Endodermal cell (in vitro differentiated cells): ENCODE results near the gene DNAJB13. TPM values are rescaled to one million over a fixed set of nuclear protein-coding genes. Genes with fewer than 3 reads are reported as not detected.

ENCODE experiments used
- DNase-seq: peaks from one replicate; pipeline ENCODE4 v3.0.0-alpha.2; 2017
- H3K27ac ChIP-seq: 2 replicates; pipeline ENCODE4 v1.5.1; 2013; ENCODE audit warnings: mild to moderate bottlenecking, low read depth, low read length, moderate library complexity
- H3K27me3 ChIP-seq: 2 replicates; pipeline ENCODE4 v1.6.1; 2013; ENCODE audit warnings: mild to moderate bottlenecking, low read length, moderate library complexity; ENCODE audit not compliant: insufficient read depth, control insufficient read depth, poor library complexity, severe bottlenecking
- H3K36me3 ChIP-seq: 2 replicates; pipeline ENCODE4 v1.7.0; 2013; ENCODE audit warnings: mild to moderate bottlenecking, low read length, moderate library complexity; ENCODE audit not compliant: control insufficient read depth, insufficient read depth
- H3K4me1 ChIP-seq: one replicate; pipeline ENCODE4 v1.7.0; 2013; ENCODE audit warnings: low read length; ENCODE audit not compliant: control insufficient read depth, insufficient read depth
- H3K4me3 ChIP-seq: 2 replicates; pipeline ENCODE4 v1.5.1; 2013; ENCODE audit warnings: mild to moderate bottlenecking, low read length, moderate library complexity
- H3K9ac ChIP-seq: 2 replicates; pipeline ENCODE4 v1.6.1; 2013; ENCODE audit warnings: mild to moderate bottlenecking, low read length, moderate library complexity; ENCODE audit not compliant: poor library complexity, severe bottlenecking; ENCODE audit errors: extremely low read depth
- H3K9me3 ChIP-seq: 2 replicates; pipeline ENCODE4 v1.6.1; 2013; ENCODE audit warnings: mild to moderate bottlenecking, low read length, moderate library complexity; ENCODE audit not compliant: control insufficient read depth
- H3K27ac Mint-ChIP-seq: 2 replicates; pipeline ENCODE4 v1.8.0; 2020; ENCODE audit warnings: mixed read lengths
- H3K27me3 Mint-ChIP-seq: 2 replicates; pipeline ENCODE4 v1.8.0; 2021; ENCODE audit warnings: mild to moderate bottlenecking, mixed read lengths; ENCODE audit not compliant: insufficient read depth
- H3K36me3 Mint-ChIP-seq: 2 replicates; pipeline ENCODE4 v1.8.0; 2020; ENCODE audit warnings: low read depth, mixed read lengths
- H3K4me1 Mint-ChIP-seq: 2 replicates; pipeline ENCODE4 v1.8.0; 2020; ENCODE audit warnings: mixed read lengths
- H3K4me3 Mint-ChIP-seq: 2 replicates; pipeline ENCODE4 v1.8.0; 2020; ENCODE audit warnings: mild to moderate bottlenecking, moderate library complexity, mixed read lengths
- H3K9me3 Mint-ChIP-seq: 2 replicates; pipeline ENCODE4 v1.8.0; 2020; ENCODE audit warnings: mild to moderate bottlenecking, mixed read lengths
- CTCF ChIP-seq: fragments of 200-600 bp; sonication (generic); conservative IDR thresholded peaks from 2 replicates; pipeline ENCODE4 v1.5.0; 2021; ENCODE audit warnings: antibody characterized with exemption, mild to moderate bottlenecking
- WGBS, 2 experiments: methylation state at CpG; one replicate each; pipeline versions ENCODE4 v1.1.5 to v1.1.7; 2013; ENCODE audit warnings: missing lambda C conversion rate in 2 of 2, mixed read lengths in 1 of 2; ENCODE audit not compliant: insufficient coverage in 1 of 2, insufficient read length in 1 of 2; 5-methylcytosine and 5-hydroxymethylcytosine counted together
- total RNA-seq, 2 donors: library from RNA; stranded (reverse); fragmentation: NEBNext Ultra II Directional in 1 of 2; extraction: Animal tissue kit (Norgen Biotek cat#: 25700) in 1 of 2; gene quantifications; 2 replicates in 1 of 2; 3 replicates in 1 of 2; pipeline ENCODE4 v1.2.1, GENCODE V29; 2021

DNAJB13 gene
- total RNA-seq, 2 donors from 2014 or later, result 0.44 to 1.2 TPM

GRCh38 chr11:73999581-74000306, 48.9 kb downstream of the DNAJB13 start:
- no peak for TF ChIP-seq CTCF
- no peaks in the 10 kb centered on the region for H3K4me1 Mint-ChIP-seq
- H3K4me3 ChIP-seq, result no peak overlapping the region
- DNase-seq, result no peak
- H3K9me3 ChIP-seq, result no peaks in the 10 kb centered on the region
- no peak overlapping the region for H3K27ac ChIP-seq
- 87 to 95% methylated on average over 8 of the region's 8 CpGs for whole genome bisulfite sequencing, 2 experiments
- H3K36me3 ChIP-seq, result no peaks in the 10 kb centered on the region
- no peaks in the 10 kb centered on the region for H3K27me3 ChIP-seq
- H3K4me1 ChIP-seq, result no peaks in the 10 kb centered on the region
- no peak overlapping the region for H3K27ac Mint-ChIP-seq
- H3K9me3 Mint-ChIP-seq, result no peaks in the 10 kb centered on the region
- H3K9ac ChIP-seq, result no peak overlapping the region
- H3K27me3 Mint-ChIP-seq, result no peaks in the 10 kb centered on the region
- no peaks in the 10 kb centered on the region for H3K36me3 Mint-ChIP-seq
- no peak overlapping the region for H3K4me3 Mint-ChIP-seq

- H3K4me3 Mint-ChIP-seq, result no peak overlapping the region
- TF ChIP-seq CTCF, result no peak
- H3K4me1 Mint-ChIP-seq, result no peaks in the 10 kb centered on the region
- H3K27ac Mint-ChIP-seq, result no peak overlapping the region
- Histone ChIP-seq H3K27me3 (no peaks in the 10 kb centered on the region), H3K36me3 (no peaks in the 10 kb centered on the region), H3K4me1 (no peaks in the 10 kb centered on the region), H3K27ac (peak overlapping the region; percentile 51), H3K4me3 (no peak overlapping the region), H3K9ac (no peak overlapping the region), H3K9me3 (no peaks in the 10 kb centered on the region)
- 90 to 92% methylated on average over 2 to 11 of the region's 14 CpGs for WGBS, 2 experiments
- DNase-seq, result peak; percentile 35
- H3K27me3 Mint-ChIP-seq, result no peaks in the 10 kb centered on the region
- no peaks in the 10 kb centered on the region for H3K9me3 Mint-ChIP-seq
- no peaks in the 10 kb centered on the region for H3K36me3 Mint-ChIP-seq
These were observed 49.7 kb downstream of the DNAJB13 start for GRCh38 chr11:74000307-74001133.

GRCh38 chr11:74001822-74002286, 51.0 kb downstream of the DNAJB13 start:
- H3K4me1 ChIP-seq, result no peaks in the 10 kb centered on the region
- no peaks in the 10 kb centered on the region for H3K9me3 ChIP-seq
- no peak overlapping the region for H3K27ac Mint-ChIP-seq
- no peaks in the 10 kb centered on the region for H3K27me3 Mint-ChIP-seq
- no peak overlapping the region for H3K4me3 ChIP-seq
- no peaks in the 10 kb centered on the region for H3K4me1 Mint-ChIP-seq
- no peak overlapping the region for H3K9ac ChIP-seq
- DNase-seq, result peak; percentile 34
- WGBS, 2 experiments, result 84 to 97% methylated on average over 5 to 7 of the region's 7 CpGs
- no peak overlapping the region for H3K4me3 Mint-ChIP-seq
- no peaks in the 10 kb centered on the region for H3K9me3 Mint-ChIP-seq
- H3K36me3 Mint-ChIP-seq, result no peaks in the 10 kb centered on the region
- TF ChIP-seq CTCF, result no peak
- H3K27me3 ChIP-seq, result no peaks in the 10 kb centered on the region
- no peaks in the 10 kb centered on the region for H3K36me3 ChIP-seq
- H3K27ac ChIP-seq, result no peak overlapping the region
